Skin epidermis (tissue), 12 donors: ENCODE results near the gene EIF4B.

Experiments
- H3K27ac ChIP-seq, 21 experiments: fragments of 200-600 bp; sonication (generic) in 11 of 21; one replicate each; pipeline ENCODE4 v1.5.0; 2020; ENCODE audit warnings: mild to moderate bottlenecking in 3 of 21, inconsistent platforms in 2 of 21, moderate library complexity in 2 of 21
- H3K4me3 ChIP-seq, 7 experiments: fragments of 200-600 bp; sonication (generic) in 2 of 7; one replicate each; pipeline ENCODE4 v1.5.0; 2020; ENCODE audit warnings: inconsistent platforms in 2 of 7, mild to moderate bottlenecking in 2 of 7, moderate library complexity in 1 of 7

The EIF4B gene

DNA sequence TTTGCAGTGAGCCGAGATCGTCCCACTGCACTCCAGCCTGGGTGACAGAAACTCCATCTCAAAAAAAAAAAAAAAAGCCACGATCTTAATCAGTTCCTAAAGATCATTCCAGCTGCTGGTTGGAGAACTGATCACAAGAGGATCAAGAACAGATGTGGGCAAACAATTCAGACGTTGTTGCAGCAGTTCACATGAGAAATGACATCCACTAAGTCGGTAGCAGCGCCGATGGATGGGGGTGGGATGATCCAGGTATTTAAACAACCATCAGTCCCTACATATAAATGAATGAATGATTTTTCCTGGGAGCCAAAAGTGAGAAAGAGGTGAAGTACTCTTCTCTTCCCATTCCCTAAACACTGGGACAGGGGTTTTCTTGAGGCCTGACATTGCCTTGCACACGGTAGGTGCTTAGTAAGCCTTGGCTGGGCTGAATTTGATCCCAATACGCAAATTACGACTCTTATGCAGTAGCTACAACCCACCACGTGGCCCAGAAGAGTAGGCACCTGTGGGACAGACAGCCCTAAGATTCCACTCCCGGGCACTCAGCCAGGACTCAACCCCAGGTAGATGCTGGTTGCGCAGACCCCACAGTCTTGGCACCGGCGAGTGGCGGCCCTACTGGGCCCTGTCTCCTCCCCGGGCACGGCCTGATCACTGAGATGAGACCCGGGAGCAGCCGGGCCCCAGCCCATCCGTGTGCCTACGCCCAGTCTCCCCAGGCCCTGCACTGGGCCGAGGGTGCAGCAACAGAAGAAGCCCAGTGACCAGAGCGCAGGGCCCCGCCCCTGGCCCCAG, 72.4 kb downstream of the EIF4B start:
- Histone ChIP-seq H3K4me3 (peak overlapping the region; percentile 46 to 78 (median 69)), H3K27ac (peak overlapping the region; percentile 65 to 98 (median 90))

DNA sequence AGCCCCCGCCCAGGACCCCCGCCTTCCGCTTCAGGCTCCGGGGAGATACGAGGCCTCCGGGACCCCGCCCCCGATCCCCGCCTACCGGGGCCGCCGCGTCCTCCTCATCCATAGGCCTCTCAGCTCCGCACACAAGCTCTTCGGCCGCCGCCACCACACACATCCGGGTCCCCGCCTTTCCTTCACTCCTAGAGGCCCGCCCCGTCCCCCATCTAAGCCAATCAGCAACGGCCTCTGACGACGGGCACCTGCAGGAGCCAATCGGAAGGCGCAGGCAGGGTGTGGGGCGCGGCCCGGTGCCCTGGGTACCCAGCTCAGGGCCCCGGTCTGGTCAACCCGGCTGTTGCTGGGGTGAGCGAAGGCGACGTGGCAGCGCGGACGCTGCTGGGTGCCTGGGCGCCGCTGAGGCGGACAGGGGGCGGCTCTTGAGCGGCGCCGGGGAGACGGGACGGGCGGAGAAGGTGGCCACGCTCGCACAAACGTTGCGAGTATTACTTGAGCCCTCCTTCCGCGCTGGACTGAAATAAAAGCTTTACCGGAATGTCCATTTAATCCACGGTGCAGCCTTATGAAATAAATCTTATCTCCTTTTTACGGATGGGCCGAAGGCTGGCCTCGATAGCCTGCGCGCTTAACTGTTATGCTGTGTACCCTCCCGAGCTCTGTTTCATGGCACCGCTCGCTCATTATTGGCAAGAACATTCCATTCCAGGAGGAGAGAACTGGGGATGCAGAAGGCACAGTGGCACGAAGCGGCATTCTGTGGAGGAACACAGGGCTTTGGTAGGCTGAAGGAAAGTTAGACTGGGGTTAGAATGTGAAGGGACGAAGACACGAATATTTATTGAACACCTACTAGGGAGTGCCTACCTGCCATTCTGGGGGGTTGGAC, 73.2 kb downstream of the EIF4B start, which contains the start of gene SPRYD3:
Gene SPRYD3 (minus strand): TSS at position 165 of the 892 bp plus-strand sequence. CDS start 57 bp downstream, at position 108.
- peak within 1 kb of the TSS; percentile 68 to 98 (median 90) for H3K27ac ChIP-seq

DNA sequence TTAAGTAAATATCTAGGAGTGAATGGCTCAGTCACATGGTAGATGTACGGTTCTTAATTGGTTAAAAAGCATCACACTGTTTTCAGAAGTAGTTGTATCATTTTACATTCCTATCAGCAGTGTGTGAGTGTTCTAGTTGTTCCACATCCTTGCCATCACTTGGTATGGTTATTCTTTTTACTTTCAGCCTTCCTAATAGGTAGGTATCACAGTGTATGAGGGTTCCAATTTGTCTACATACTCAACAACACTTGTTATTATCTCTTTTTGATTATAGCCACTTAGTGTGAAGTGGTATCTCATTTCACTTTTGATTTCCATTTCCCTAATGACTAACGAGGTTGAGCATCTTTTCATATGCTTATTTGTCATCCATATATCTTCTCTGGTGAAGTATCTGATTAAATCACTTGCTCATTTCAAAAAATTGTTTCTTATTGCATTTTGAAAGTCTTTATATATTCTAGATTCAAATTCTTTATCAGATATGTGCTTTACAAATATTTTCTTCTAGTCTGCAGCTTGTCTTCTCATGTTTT, 76.5 kb downstream of the EIF4B start:
- H3K27ac ChIP-seq = no peak overlapping the region

More for the DNA sequence above, 73.2 kb downstream of the EIF4B start, which contains the start of gene SPRYD3:
- peak within 1 kb of the TSS; percentile 46 to 78 (median 69) for H3K4me3 ChIP-seq

DNA sequence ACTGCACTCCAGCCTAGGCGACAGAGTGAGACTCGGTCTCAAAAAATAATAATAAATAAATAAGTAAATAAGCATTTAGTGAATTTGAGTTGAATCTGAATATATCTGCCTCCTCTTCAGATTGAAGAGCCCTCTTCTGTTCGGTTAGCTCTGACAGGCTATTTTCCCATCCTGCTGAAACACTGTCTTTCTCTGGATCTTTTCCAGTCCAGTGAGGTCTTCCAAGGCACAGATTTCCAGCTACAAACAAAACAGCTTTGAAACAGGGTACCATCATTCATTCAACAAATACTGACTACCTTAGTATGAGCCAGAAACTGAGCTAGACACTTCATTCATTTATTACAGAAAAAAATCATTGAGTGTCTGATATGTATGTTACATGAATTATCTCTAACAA, 80.1 kb downstream of the EIF4B start:
- Histone ChIP-seq H3K4me3 (no peak overlapping the region), H3K27ac (no peak overlapping the region)

More for the DNA sequence above, 76.5 kb downstream of the EIF4B start:
- H3K4me3 ChIP-seq = no peak overlapping the region

DNA sequence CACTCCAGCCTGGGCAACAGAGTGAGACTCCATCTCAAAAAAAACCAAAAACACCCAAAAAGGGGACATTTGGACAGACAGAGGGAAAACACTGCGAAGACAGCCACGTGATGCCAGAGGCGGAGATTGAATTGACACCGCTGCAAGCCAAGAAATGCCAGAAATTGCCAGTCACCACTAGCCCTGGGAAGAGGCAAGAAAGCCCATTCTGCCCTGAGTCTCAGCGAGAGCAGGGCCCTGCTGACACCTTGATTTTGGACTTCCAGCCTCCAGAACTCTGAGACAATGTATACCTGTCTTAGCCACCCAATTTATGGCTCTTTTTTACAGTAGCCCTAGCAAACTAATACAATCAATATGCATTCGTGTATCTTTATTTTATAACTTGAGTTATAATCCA, 83.8 kb downstream of the EIF4B start:
- Histone ChIP-seq H3K4me3 (no peak overlapping the region), H3K27ac (no peak overlapping the region)

DNA sequence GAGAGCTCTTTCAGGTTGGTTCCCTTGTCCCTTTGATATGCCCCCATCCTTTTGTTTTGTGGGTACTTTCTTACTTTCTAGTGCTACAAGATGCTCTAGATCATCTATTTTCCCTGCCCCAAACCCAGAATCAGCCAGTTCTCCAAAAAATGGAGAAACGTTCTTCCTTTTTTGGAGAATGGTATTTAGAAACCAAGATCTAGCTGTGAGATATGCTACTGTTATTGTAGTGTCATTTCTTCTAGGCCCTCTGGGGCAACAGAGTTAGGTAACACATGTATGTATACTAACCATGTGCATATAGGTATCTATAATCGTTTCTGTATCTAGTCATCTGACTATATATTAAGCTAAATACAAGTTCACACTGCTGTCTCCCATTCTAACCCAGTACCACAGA, 84.3 kb downstream of the EIF4B start:
- Histone ChIP-seq H3K27ac (no peak overlapping the region), H3K4me3 (no peak overlapping the region)

DNA sequence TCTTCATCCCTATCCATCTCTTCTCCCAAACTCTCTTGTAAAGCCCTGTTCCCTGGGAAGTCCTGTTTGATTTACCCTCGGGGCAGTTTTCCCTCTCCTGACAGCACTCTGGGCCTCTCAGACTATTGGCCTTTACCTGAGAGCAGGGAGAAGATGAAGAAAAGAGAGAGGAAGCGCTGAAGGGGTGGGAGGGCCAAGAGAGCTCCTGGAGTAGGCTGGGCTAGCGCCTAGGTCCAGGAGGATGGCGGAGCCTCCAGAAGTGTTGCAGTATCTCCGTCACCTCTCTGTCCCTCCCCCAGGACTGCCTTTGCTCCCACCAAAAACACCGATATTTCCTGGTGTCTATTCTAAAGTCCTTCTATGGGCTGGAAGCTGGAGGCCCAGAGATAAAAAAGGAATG, 85.5 kb downstream of the EIF4B start:
- Histone ChIP-seq H3K4me3 (no peak overlapping the region), H3K27ac (peak overlapping the region in 1 of 21 experiments; percentile 3)
